CD4-positive, alpha-beta T cell (primary cell): ENCODE results near the gene MYH7B. TPM values are rescaled to one million over a fixed set of nuclear protein-coding genes. Genes with fewer than 3 reads are reported as not detected.

Source experiments
- ATAC-seq: fragments of 200-7000 bp; cut with Tn5 transposase; one replicate; pipeline ENCODE4 v1.10.0; 2022; ENCODE audit warnings: mild to moderate bottlenecking; ENCODE audit not compliant: poor library complexity
- CTCF ChIA-PET: fragments of 350-600 bp; sonication (Branson Sonifier 250); formaldehyde crosslinking; loops from one replicate; lab custom pipeline; 2021; ENCODE audit warnings: antibody characterized with exemption, inconsistent platforms; lab: Charles Lee
- POLR2A ChIA-PET: fragments of 350-600 bp; sonication (Branson Sonifier 250); formaldehyde crosslinking; loops from one replicate; lab custom pipeline; 2021; ENCODE audit warnings: antibody characterized with exemption, inconsistent platforms; lab: Charles Lee
- DNase-seq, 14 experiments: peaks; one replicate each; pipeline ENCODE4 v3.0.0-alpha.2; 2013 to 2020; ENCODE audit warnings: mixed read lengths in 2 of 14
- H3K27ac ChIP-seq, 2 donors: one replicate each; pipeline versions ENCODE4 v1.5.1 to v1.7.0; 2013; ENCODE audit warnings: low read length in 2 of 2, low read depth in 1 of 2, mild to moderate bottlenecking in 1 of 2
- H3K27me3 ChIP-seq, 2 experiments: 1 replicate in 1 of 2; 2 replicates in 1 of 2; pipeline versions ENCODE4 v1.6.1 to v1.7.0; 2013; ENCODE audit warnings: low read length in 2 of 2, control low read depth in 1 of 2, mild to moderate bottlenecking in 1 of 2, moderate library complexity in 1 of 2; ENCODE audit not compliant: insufficient read depth in 2 of 2, control insufficient read depth in 1 of 2
- H3K36me3 ChIP-seq: one replicate; pipeline ENCODE4 v1.6.1; 2013; ENCODE audit warnings: low read length, control low read depth; ENCODE audit not compliant: insufficient read depth
- H3K4me1 ChIP-seq: one replicate; pipeline ENCODE4 v1.6.1; 2013; ENCODE audit warnings: low read length, control low read depth; ENCODE audit not compliant: insufficient read depth
- H3K4me3 ChIP-seq: one replicate; pipeline ENCODE4 v1.5.1; 2013; ENCODE audit warnings: mild to moderate bottlenecking, low read length, moderate library complexity
- H3K9me3 ChIP-seq, 2 experiments: 1 replicate in 1 of 2; 2 replicates in 1 of 2; pipeline versions ENCODE4 v1.6.1 to v1.7.0; 2013; ENCODE audit warnings: low read length in 2 of 2, mild to moderate bottlenecking in 2 of 2, control low read depth in 1 of 2, moderate library complexity in 1 of 2; ENCODE audit not compliant: control insufficient read depth in 1 of 2, insufficient read depth in 1 of 2
- H3K27ac Mint-ChIP-seq: one replicate; pipeline ENCODE4 v1.8.0; 2020; ENCODE audit warnings: mixed read lengths
- H3K27me3 Mint-ChIP-seq: one replicate; pipeline ENCODE4 v1.8.0; 2021; ENCODE audit warnings: mixed read lengths
- H3K36me3 Mint-ChIP-seq: one replicate; pipeline ENCODE4 v1.8.0; 2021; ENCODE audit warnings: low read depth, mixed read lengths
- H3K4me1 Mint-ChIP-seq: one replicate; pipeline ENCODE4 v1.8.0; 2021; ENCODE audit warnings: low read depth, mixed read lengths
- H3K4me3 Mint-ChIP-seq: one replicate; pipeline ENCODE4 v1.8.0; 2020; ENCODE audit warnings: mild to moderate bottlenecking, mixed read lengths
- H3K9me3 Mint-ChIP-seq: one replicate; pipeline ENCODE4 v1.8.0; 2020; ENCODE audit warnings: mixed read lengths
- CTCF ChIP-seq: fragments of 200-600 bp; IDR thresholded peaks from one replicate; pipeline ENCODE4 v1.8.0; 2022; ENCODE audit warnings: antibody characterized with exemption, mild to moderate bottlenecking
- intact Hi-C, 2 experiments: fragments of 100-400 bp; cut with DNase I in 1 of 2; cut with micrococcal nuclease in 1 of 2; formaldehyde crosslinking; loops; one replicate each; pipeline versions ENCODE4 v1.15.1 to v1.9.0; 2023 to 2025; cut with DNase I, micrococcal nuclease
- total RNA-seq, 174 experiments: library from RNA in 2 of 174; stranded (reverse) in 2 of 174; gene quantifications; one replicate each; pipeline ENCODE4 v1.2.3 and lab custom pipeline; 2021 to 2026

Gene MYH7B
- total RNA-seq, 2 experiments from 2014 or later = 0.53 to 0.58 TPM

- TF ChIP-seq CTCF = no peak
- ATAC-seq = no peak
- Histone ChIP-seq H3K36me3 (peaks cover 51% of the 10 kb centered on the region), H3K4me1 (peaks cover 4% of the 10 kb centered on the region), H3K9me3 (no peaks in the 10 kb centered on the region), H3K27ac (no peak overlapping the region), H3K27me3 (no peaks in the 10 kb centered on the region), H3K4me3 (no peak overlapping the region)
- ChIA-PET CTCF (interaction anchor here (0.8 kb wide), 1 partner anchor 25 kb away, joined by 4 read pairs; no protein-coding TSS in a partner anchor), POLR2A (no interaction called here)
- Mint-ChIP-seq H3K27me3 (no peaks in the 10 kb centered on the region), H3K9me3 (no peaks in the 10 kb centered on the region), H3K4me1 (no peaks in the 10 kb centered on the region), H3K27ac (no peak overlapping the region), H3K36me3 (peaks cover 75% of the 10 kb centered on the region), H3K4me3 (no peak overlapping the region)
- no peak for DNase-seq
- intact Hi-C loops = no loop called here
These were observed 27.9 kb upstream of the MYH7B start for GRCh38 chr20:34927736-34928135.

- no peak for DNase-seq
- Histone ChIP-seq H3K27me3 (no peaks in the 10 kb centered on the region), H3K27ac (no peak overlapping the region), H3K36me3 (peaks cover 46% of the 10 kb centered on the region), H3K4me3 (no peak overlapping the region), H3K9me3 (no peaks in the 10 kb centered on the region), H3K4me1 (peaks cover 4% of the 10 kb centered on the region)
- ATAC-seq = no peak
- H3K9me3 Mint-ChIP-seq = no peaks in the 10 kb centered on the region
- intact Hi-C loops = no loop called here
- peaks cover 81% of the 10 kb centered on the region for H3K36me3 Mint-ChIP-seq
- TF ChIP-seq CTCF = no peak
- no peak overlapping the region for H3K27ac Mint-ChIP-seq
- no peak overlapping the region for H3K4me3 Mint-ChIP-seq
- H3K4me1 Mint-ChIP-seq = no peaks in the 10 kb centered on the region
- ChIA-PET CTCF (no interaction called here), POLR2A (no interaction called here)
- H3K27me3 Mint-ChIP-seq = no peaks in the 10 kb centered on the region
These were observed 27.3 kb upstream of the MYH7B start for GRCh38 chr20:34928411-34928810.

- ATAC-seq (no peak), DNase-seq (no peak)
- Mint-ChIP-seq H3K36me3 (peaks cover 93% of the 10 kb centered on the region), H3K4me1 (no peaks in the 10 kb centered on the region), H3K27me3 (no peaks in the 10 kb centered on the region), H3K27ac (no peak overlapping the region), H3K9me3 (no peaks in the 10 kb centered on the region), H3K4me3 (no peak overlapping the region)
- Histone ChIP-seq H3K4me1 (no peaks in the 10 kb centered on the region), H3K27ac (no peak overlapping the region), H3K27me3 (no peaks in the 10 kb centered on the region), H3K9me3 (no peaks in the 10 kb centered on the region), H3K4me3 (no peak overlapping the region), H3K36me3 (peaks cover 47% of the 10 kb centered on the region)
- ChIA-PET CTCF (no interaction called here), POLR2A (no interaction called here)
- TF ChIP-seq CTCF = no peak
- intact Hi-C loops = no loop called here
These were observed 23.9 kb upstream of the MYH7B start for GRCh38 chr20:34931771-34932170.
